Measurements from ENCODE around the gene TUBB8.
"Not testable (repeated sequence)": the region's sequence is repeated elsewhere in the genome, so short reads cannot be mapped to it uniquely, and the experiment has no call there.

TUBB8 gene

GRCh38 chr10:48996-49395, at the start of gene TUBB8:
Gene TUBB8, minus strand, starts transcription at chr10:49296. Its CDS starts 58 bp downstream, at chr10:49238.
- DNase-seq: no peak

- no peak for DNase-seq
Observed at GRCh38 chr10:96466-96865, 47.4 kb upstream of the TUBB8 start.

GRCh38 chr10:95356-96115, 46.4 kb upstream of the TUBB8 start:
- DNase-seq: no peak

- no peak for DNase-seq
Observed at GRCh38 chr10:94613-95012, 45.5 kb upstream of the TUBB8 start.

- no peak for DNase-seq
Observed at GRCh38 chr10:92846-93245, 43.8 kb upstream of the TUBB8 start.

- DNase-seq: no peak
Observed at GRCh38 chr10:92153-92552, 43.1 kb upstream of the TUBB8 start.

GRCh38 chr10:91313-91712, 42.2 kb upstream of the TUBB8 start:
- DNase-seq: no peak

GRCh38 chr10:90161-90560, 41.1 kb upstream of the TUBB8 start:
- no peak for DNase-seq

GRCh38 chr10:89248-89647, 40.2 kb upstream of the TUBB8 start:
- no peak for DNase-seq

- peak; percentile 56 for DNase-seq
Observed at GRCh38 chr10:88253-88652, 39.2 kb upstream of the TUBB8 start.

- peak; percentile 91 for DNase-seq
Observed at GRCh38 chr10:87177-88080, 38.3 kb upstream of the TUBB8 start.

- DNase-seq: no peak
Observed at GRCh38 chr10:86031-86430, 36.9 kb upstream of the TUBB8 start.

GRCh38 chr10:85044-85443, 35.9 kb upstream of the TUBB8 start:
- DNase-seq: no peak

GRCh38 chr10:83930-84530, 34.9 kb upstream of the TUBB8 start:
- DNase-seq: no peak

- no peak for DNase-seq
Observed at GRCh38 chr10:80477-81105, 31.5 kb upstream of the TUBB8 start.

- no peak for DNase-seq
Observed at GRCh38 chr10:79532-80215, 30.6 kb upstream of the TUBB8 start.

- no peak for DNase-seq
Observed at GRCh38 chr10:78556-78955, 29.5 kb upstream of the TUBB8 start.

- not testable (repeated sequence) for DNase-seq
Observed at GRCh38 chr10:74266-74621, 25.1 kb upstream of the TUBB8 start.

GRCh38 chr10:73543-74265, 24.6 kb upstream of the TUBB8 start:
- peak; percentile 55 for DNase-seq

- DNase-seq: not testable (repeated sequence)
Observed at GRCh38 chr10:68156-68555, 19.1 kb upstream of the TUBB8 start.

- not testable (repeated sequence) for DNase-seq
Observed at GRCh38 chr10:49926-50325, 830 bp upstream of the TUBB8 start.

- not testable (repeated sequence) for DNase-seq
Observed at GRCh38 chr10:47864-48263, 1.2 kb downstream of the TUBB8 start.
